ENCODE data around the gene SCD5. TPM values are rescaled to one million over a fixed set of nuclear protein-coding genes. Genes with fewer than 3 reads are reported as not detected.

Gene SCD5
- total RNA-seq, 6 donors from 2014 or later = 17.8 to 40.3 (median 25.3) TPM

DNA sequence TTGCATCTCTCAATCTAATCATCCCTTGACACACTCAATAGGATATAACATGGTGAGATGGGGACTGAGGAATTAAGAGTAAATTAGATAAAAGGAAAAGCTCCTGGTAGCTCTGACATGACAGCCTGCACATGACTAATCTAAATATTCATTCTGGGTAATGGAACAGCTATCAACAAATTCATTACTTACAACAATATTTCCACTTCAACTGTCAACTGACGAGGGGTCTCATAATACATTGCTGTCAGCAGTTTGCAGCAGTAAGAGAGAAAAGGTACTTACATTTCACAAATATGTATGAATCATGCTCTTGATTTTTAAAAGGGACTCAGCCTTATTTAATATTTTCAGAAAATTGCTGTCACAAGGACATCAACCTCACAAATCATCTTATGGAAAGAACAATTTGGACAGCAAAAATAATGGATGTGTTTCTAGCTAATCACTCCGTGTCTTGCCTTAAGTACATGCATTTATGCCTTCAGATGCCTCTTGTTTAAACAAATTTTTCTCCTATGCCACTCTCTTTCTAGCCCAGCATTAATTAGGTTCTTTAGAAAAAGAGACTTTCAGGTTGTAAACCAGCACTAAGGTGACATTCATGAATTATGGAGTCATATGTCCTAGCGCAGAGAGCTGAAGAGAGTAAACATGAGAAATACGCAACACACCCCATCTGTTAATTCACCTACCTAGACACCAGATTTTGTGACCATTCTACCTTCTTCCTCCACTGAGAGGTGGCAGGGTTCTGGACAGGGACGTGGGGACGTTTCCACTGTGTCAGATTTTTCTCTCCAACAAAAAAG, 137.2 kb downstream of the SCD5 start:
- DNase-seq (no peak), ATAC-seq (ENCODE audit: low FRiP score in 2 of 2) (no peak)
- TF ChIP-seq, protein P1, sequence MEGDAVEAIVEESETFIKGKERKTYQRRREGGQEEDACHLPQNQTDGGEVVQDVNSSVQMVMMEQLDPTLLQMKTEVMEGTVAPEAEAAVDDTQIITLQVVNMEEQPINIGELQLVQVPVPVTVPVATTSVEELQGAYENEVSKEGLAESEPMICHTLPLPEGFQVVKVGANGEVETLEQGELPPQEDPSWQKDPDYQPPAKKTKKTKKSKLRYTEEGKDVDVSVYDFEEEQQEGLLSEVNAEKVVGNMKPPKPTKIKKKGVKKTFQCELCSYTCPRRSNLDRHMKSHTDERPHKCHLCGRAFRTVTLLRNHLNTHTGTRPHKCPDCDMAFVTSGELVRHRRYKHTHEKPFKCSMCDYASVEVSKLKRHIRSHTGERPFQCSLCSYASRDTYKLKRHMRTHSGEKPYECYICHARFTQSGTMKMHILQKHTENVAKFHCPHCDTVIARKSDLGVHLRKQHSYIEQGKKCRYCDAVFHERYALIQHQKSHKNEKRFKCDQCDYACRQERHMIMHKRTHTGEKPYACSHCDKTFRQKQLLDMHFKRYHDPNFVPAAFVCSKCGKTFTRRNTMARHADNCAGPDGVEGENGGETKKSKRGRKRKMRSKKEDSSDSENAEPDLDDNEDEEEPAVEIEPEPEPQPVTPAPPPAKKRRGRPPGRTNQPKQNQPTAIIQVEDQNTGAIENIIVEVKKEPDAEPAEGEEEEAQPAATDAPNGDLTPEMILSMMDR (IDR thresholded peaks at IDR 0.05) = no peak
- TF ChIP-seq POLR2AphosphoS5 (IDR thresholded peaks at IDR 0.05) (no peak), EP300 (IDR thresholded peaks at IDR 0.05) (no peak), POLR2A (IDR thresholded peaks at IDR 0.05) (no peak)
- 87 to 89% methylated on average over 6 of the region's 6 CpGs for WGBS, 2 donors
- no peak overlapping the region for H3K27ac ChIP-seq
- H3K27me3 ChIP-seq = no peaks in the 10 kb centered on the region
- H3K9me3 ChIP-seq = no peaks in the 10 kb centered on the region
- H3K4me1 ChIP-seq = no peaks in the 10 kb centered on the region
- H3K36me3 ChIP-seq = no peaks in the 10 kb centered on the region
- H3K4me3 ChIP-seq = no peak overlapping the region

DNA sequence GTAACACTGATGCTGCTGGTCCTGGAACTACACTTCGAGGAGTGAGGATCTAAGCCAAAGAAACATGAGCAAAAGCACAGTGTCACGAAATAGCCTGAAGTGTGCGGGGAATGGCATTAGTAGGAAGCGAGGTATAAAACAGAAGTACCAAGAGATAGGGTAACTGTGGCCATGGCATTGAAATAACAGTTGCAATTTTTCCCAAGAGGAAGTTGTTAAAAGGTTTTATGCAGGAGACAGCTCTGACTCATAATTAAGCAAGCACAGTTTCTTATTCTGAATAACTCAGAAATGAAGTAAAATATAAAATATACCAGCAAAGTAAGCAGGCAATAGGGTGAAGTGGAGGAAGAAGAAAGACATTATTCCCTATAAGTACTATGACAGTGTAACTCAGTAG, 146.5 kb downstream of the SCD5 start:
- Histone ChIP-seq H3K27me3 (no peaks in the 10 kb centered on the region), H3K4me1 (no peaks in the 10 kb centered on the region), H3K9me3 (no peaks in the 10 kb centered on the region), H3K27ac (no peak overlapping the region), H3K4me3 (no peak overlapping the region), H3K36me3 (no peaks in the 10 kb centered on the region)
- whole genome bisulfite sequencing, 2 donors = 39 to 57% methylated on average over 3 of the region's 4 CpGs
- ATAC-seq (ENCODE audit: low FRiP score in 2 of 2) = peak in 1 of 2 donors; percentile 34
- no peak for TF ChIP-seq POLR2AphosphoS5 (IDR thresholded peaks at IDR 0.05)
- no peak for TF ChIP-seq POLR2A (IDR thresholded peaks at IDR 0.05)
- TF ChIP-seq, protein P1 (IDR thresholded peaks at IDR 0.05) = no peak
- TF ChIP-seq EP300 (IDR thresholded peaks at IDR 0.05) = no peak
- no peak for DNase-seq

DNA sequence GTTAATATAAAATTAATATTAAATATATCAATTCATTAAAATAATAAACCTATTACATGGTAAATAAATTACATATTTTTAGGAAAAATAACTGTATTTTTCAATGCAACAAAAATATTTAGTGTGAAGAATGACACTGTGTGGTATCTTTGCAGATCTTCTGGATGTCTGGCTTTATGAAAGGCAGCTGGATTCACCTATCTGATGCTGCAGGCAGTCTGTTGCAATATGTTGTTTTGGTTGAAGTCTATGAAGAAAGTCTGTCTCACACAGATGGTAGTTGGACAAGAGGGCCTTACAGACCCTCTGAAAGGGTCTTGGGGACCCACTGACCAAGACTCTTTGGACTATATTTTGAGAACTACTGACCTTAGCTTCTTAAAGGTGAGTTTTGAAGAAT, 147.7 kb downstream of the SCD5 start:
- Histone ChIP-seq H3K4me1 (no peaks in the 10 kb centered on the region), H3K4me3 (no peak overlapping the region), H3K36me3 (no peaks in the 10 kb centered on the region), H3K27ac (no peak overlapping the region), H3K9me3 (no peaks in the 10 kb centered on the region), H3K27me3 (no peaks in the 10 kb centered on the region)
- DNase-seq = no peak
- TF ChIP-seq POLR2A (IDR thresholded peaks at IDR 0.05) = no peak
- no peak for TF ChIP-seq POLR2AphosphoS5 (IDR thresholded peaks at IDR 0.05)
- TF ChIP-seq EP300 (IDR thresholded peaks at IDR 0.05) = no peak
- TF ChIP-seq, protein P1 (IDR thresholded peaks at IDR 0.05) = no peak
- ATAC-seq (ENCODE audit: low FRiP score in 2 of 2) = no peak

DNA sequence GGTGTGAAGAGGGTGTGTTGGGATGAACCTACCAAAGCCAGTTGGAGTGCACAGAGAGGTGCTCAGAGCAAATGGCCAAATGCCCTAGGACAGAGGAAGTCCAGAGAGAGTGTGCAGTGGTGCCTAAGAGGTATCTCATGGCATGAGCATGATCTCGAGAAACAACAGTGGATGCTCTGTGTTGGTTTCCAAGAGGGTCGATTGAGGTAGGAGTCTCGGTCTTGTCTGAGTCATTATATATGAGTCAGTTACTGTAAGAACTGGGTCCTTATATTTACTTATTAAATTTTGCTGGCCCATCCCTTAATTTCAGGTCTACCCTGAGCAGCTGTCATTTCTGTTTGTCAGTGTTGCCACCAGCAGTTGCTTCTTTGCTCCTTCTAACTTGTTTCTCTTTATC, 150.2 kb downstream of the SCD5 start:
- TF ChIP-seq POLR2AphosphoS5 (IDR thresholded peaks at IDR 0.05) (no peak), POLR2A (IDR thresholded peaks at IDR 0.05) (no peak), EP300 (IDR thresholded peaks at IDR 0.05) (no peak)
- DNase-seq (no peak), ATAC-seq (ENCODE audit: low FRiP score in 2 of 2) (peak in 1 of 2 donors; percentile 28)
- Histone ChIP-seq H3K4me3 (no peak overlapping the region), H3K27ac (no peak overlapping the region), H3K9me3 (no peaks in the 10 kb centered on the region), H3K36me3 (no peaks in the 10 kb centered on the region), H3K27me3 (no peaks in the 10 kb centered on the region), H3K4me1 (no peaks in the 10 kb centered on the region)
- WGBS, 2 donors = 65 to 67% methylated on average over 3 of the region's 3 CpGs

DNA sequence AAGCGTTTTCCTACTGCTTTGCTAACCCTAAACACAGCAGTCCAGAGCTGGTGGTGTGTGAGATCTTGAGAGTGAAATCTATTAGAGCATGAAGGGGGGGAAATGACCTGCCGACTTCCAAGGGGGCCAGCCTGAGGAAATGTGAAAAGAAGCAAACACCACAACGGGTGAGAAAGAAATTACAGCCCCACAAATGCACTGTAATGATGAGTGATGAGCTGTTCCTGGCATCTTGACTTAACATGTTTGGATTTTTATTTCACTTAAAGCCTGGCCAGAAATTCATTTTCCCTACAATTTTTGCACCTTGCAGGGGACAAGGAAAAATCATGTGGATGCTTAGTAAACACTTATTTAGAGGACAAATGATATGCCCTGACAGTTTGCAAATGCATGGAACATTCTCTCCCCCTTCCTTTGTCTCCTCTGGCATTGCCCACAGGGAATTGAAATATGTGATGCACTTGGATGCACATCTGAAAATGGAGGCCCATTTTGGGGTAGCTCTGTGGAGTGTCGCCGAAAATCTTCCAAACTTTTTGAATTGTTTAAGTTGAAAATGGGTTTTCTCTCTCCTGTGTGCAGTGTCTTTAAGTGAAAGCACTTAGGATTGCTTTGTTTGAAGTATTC, 152.5 kb downstream of the SCD5 start:
- no peak for DNase-seq
- no peak for ATAC-seq (ENCODE audit: low FRiP score in 2 of 2)
- no peaks in the 10 kb centered on the region for H3K27me3 ChIP-seq
- no peaks in the 10 kb centered on the region for H3K36me3 ChIP-seq
- no peak overlapping the region for H3K27ac ChIP-seq
- H3K9me3 ChIP-seq = no peaks in the 10 kb centered on the region
- no peak overlapping the region for H3K4me3 ChIP-seq
- WGBS, 2 donors = 56 to 62% methylated on average over 5 of the region's 5 CpGs
- TF ChIP-seq POLR2A (IDR thresholded peaks at IDR 0.05) = no peak
- TF ChIP-seq, protein P1 (IDR thresholded peaks at IDR 0.05) = no peak
- no peak for TF ChIP-seq POLR2AphosphoS5 (IDR thresholded peaks at IDR 0.05)
- TF ChIP-seq EP300 (IDR thresholded peaks at IDR 0.05) = no peak
- H3K4me1 ChIP-seq = no peaks in the 10 kb centered on the region

All from upper lobe of left lung (tissue), 6 donors.